HG02981 (cell line): Measurements from ENCODE around the gene SGK2.
"Not testable (repeated sequence)": the region's sequence is repeated elsewhere in the genome, so short reads cannot be mapped to it uniquely, and the experiment has no call there.

Source experiments
- ATAC-seq: cut with Tn5 transposase; IDR thresholded peaks from one replicate; pipeline ENCODE4 v1.9.1; 2021; ENCODE audit warnings: mild to moderate bottlenecking, moderate library complexity; ENCODE audit not compliant: unreplicated experiment

SGK2 gene

DNA sequence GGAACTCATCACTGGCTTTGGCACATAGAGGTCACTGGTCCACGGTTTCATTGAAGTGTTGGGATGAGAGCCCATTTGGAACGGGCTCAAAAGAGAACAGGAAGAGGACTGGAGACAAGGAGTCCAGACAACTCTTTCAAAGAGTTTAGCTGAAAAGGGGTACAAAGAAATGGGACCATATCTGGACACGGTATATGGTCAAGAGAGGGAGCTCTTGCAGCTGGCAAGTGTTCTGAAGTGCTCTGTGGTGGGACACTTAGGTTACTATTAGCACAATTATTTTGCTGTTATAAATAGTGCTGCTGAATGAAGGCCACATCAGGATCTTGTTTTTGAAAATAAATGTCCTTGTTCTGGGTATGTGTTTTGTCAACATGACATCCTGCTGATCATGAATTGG is 4.6 kb downstream of the SGK2 start:
- ATAC-seq: no peak

DNA sequence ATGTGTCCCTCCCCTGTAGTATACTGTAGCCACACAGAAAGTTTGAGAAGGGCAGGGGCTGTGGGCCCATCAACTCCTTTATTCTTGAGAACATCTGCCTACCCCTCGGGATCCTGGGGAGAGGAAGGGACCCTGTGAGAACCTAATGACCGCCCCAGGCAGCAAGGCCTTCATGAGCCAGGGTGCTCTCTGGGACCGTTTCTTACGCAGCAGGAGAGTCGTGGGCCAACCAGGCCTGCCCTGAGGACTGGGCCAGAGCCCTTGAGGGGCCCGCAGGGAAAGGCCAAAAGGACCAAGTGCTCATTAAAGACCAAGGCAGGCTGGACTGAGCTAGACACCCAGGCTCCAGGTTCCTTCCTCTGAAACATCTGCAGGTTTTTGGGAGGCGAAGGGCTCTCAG is 5.2 kb downstream of the SGK2 start:
- no peak for ATAC-seq

DNA sequence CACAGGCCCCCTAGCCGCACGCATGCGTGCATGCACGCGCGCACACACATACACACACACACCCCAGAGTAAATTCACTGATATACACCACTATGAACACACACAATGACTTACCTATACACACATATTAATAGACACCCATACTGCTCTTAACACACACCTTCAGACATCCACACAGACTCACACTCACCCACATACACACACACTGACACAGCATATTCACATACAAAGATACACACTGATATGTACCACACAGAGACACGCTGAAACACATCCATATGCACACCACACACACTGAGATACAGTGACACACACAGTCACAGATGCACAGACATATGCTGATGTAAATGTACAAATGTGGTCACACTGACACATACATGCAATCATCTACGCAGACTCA is 5.6 kb downstream of the SGK2 start:
- no peak for ATAC-seq

DNA sequence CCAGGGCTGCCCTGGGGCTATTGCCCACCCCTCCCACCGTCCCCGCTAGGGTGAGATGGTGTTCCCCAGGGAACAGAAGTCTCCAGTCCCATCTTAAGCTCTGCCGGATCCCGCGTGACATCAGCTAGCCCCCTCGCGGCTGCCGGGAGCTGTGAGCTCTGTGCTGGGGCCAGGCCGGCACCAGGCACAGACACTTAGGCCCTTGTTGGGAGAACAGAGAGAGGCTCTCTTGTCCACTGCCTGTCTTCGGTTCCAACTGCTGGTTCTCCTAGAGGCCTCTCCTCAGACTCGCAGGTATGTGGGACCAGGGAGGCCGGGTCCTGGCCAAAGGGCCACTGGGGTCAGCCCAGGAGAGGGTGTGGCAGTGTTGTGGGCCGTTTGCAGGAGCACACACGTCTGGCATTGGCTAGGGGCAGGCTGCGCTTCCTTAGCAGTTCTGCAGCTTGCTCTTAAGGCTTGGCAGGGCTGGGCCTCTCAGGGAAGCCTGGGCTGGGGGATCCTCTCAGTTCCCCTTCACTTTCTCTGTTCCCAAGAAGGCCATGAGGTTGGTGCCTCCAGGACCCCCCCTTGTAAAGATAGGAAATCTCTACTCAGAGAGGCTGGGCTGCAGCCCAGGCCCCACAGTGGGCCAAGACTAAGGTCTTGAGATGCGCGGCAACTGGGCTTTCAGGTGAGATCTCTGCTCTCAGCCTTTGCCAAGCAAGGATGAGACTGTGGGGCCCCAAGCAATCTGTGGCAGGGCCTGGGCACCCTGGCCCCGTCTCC is 6.3 kb downstream of the SGK2 start:
- no peak for ATAC-seq

DNA sequence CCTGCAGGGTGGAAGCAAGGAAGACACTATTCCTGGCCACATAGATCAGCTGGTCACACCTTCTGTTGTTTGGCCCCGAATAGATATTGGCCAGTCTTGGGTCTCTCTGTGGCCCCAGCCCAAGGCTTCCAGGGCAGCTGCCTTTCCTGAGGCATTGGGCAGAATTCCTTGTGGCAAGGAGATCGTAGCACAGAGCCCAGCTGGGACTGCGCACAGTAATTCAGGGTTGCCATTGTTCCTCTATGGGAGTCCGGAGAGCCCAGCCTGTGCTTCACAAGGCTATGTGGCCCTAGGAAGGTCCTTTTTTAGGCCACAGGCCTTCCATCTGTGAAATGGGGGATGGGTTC is 6.9 kb downstream of the SGK2 start:
- no peak for ATAC-seq

DNA sequence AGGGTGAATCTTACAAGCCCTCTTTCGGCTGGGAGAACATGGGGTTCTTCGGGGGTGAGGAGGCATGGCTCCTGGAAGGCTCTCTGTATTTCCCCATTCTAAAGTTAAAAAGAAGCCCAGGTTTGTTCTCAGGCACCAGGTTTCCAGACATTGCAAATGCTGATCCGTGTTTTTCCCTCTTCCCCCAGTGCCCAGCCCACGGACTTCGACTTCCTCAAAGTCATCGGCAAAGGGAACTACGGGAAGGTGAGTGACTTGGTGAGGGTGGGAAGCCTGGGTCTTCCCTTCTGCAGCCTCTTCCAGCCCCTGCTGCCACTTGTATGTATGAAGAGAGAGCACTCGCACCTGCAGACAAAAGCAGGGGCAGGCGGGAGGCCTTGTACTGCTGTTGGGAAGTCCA is 8.7 kb downstream of the SGK2 start:
- ATAC-seq: no peak

DNA sequence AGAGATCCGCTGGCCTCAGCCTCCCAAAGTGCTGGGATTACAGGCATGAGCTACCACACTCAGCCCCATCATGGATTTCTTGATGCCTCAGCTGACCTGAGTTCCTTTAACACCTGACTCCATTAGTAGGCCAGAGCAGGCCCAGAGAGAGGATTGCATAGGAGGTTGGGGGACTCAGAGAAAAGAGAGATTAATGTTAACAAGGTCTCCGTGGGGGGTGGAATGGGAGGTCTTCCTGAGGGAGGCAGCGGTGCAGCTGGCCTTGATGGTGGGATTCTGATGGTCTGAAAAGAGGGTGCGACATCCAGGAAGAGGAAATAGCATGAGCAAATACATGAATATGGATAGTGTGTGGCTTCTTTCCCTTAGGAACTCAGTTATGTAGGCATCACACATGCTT is 9.9 kb downstream of the SGK2 start:
- no peak for ATAC-seq

DNA sequence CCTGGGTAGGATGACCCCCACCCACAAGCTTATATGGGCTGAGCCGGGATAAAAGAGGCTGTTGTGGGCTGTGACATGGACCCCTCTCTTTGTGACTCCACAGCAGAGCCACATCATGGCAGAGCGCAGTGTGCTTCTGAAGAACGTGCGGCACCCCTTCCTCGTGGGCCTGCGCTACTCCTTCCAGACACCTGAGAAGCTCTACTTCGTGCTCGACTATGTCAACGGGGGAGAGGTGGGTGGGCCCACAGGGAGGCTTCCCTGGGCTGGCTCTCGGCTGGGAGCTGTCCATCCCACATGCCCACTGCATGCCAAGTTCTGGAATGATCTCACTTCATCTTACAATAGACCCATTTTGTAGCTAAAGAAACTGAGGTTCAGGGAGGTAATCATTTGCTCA is 10.5 kb downstream of the SGK2 start:
- ATAC-seq: no peak

DNA sequence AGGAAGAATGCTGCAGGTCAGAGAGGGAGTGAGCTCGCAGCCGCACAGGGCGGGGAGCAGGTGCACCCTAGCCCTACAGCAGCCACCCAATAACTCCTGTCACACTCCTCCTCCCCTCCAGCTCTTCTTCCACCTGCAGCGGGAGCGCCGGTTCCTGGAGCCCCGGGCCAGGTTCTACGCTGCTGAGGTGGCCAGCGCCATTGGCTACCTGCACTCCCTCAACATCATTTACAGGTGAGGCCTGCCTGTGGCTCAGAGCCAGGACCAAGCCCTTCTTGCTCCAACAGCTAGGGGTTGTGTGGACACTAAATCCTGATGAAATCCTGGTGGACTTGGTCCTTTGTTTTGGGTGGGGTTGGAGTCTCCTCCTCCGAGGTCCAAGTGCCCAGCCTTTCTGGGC is 11.7 kb downstream of the SGK2 start:
- no peak for ATAC-seq

DNA sequence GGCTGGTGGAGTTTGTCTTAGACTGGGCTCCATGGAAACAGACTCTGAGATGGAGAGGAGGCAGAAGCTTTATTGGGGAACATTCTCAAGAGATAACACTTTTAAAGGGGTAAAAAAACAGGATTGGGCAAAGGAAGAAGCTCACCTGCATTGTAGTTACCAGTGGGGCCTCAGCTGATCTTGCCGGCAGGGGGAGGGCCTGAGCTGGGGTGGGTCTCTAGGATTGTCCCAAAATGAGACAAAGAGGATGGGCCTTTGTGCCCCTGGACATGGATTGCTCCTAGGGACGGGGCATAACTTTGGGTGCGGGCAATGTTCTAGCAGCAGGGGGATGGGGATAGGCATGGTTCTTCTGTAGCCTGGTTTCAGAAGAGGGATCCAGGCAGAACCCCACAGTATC is 12.5 kb downstream of the SGK2 start:
- no peak for ATAC-seq

DNA sequence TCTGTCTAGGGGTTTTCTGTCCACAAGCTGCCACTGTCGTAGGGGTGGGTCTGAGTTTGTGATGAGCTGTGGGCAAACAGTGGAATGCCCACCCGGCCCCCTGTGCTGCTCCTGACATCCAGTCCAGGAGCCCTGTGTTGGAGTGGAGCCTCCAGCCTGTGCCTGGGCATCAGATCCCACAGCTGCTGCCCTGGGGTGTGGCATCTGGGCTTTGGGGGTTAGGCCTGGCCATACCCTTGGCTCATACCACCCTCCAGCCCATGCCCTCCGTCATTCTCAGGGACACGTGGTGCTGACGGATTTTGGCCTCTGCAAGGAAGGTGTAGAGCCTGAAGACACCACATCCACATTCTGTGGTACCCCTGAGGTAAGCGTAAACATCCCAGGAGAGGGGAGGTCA is 12.9 kb downstream of the SGK2 start:
- ATAC-seq: no peak

DNA sequence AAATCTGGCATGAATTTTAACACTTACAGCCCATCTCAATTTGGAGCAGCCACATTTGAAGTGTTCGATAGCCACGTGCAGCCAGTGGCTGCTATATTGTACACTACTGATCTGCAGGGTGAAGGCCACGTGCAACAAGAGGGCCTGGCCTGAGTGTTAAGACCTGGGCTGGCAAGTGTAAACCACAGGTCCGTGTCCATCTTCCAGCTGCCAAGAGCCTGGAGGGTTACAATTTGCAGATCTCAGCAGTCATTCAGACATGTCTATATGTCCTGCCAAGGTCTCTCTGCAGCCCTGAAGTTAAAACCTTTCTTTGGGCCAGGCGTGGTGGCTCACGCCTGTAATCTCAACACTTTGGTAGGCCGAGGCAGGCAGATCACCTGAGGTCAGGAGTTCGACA is 14.1 kb downstream of the SGK2 start:
- ATAC-seq: no peak

DNA sequence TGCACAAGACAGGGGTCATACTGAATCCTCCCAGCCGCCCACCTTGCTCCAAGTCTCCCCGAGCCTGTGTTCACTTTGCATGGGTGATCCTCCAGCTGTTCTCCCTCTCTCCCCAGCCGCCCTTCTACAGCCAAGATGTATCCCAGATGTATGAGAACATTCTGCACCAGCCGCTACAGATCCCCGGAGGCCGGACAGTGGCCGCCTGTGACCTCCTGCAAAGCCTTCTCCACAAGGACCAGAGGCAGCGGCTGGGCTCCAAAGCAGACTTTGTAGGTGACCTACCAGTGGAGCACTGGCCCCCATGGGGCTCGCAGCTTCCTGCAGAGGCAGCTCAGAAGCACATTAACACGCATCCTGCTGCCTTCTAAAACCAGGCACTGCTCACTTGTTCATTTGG is 17.3 kb downstream of the SGK2 start:
- no peak for ATAC-seq

DNA sequence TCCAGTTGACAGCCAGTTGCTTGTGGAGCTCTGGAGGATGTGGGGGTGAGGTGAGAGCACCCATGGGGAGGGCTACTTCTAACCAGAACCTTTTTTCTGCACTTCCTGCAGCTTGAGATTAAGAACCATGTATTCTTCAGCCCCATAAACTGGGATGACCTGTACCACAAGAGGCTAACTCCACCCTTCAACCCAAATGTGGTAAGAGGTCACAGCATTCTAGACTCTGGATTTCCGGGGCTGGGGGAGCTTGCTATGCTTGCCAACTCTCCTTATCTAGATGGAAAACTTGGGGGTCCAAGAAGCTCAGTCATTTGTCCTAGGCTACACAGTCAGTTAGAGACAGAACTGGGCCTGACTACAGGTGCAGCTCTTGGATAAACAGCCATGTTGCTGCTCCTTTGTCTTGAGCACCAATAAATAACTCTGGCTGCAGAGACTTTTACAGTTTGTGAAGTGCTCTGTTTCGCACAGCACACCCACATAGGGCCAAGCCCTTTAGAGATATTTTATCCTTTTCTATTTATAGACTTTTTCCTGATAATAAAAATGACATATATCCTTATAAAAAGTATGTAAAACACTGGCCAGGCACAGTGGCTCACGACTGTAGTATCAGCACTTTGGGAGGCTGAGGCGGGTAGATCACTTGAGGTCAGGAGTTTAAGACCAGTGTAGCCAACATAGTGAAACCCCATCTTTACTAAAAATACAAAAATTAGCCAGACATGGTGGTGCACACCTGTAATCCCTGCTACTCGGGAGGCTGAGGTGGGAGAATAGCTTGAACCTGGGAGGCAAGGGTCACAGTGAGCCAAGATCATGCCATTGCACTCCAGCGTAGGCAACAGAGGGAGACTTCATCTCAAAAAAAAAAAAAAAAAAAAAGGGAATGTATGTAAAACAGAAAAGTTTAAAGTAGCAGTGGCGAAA is 21.3 kb downstream of the SGK2 start:
- ATAC-seq: no peak

DNA sequence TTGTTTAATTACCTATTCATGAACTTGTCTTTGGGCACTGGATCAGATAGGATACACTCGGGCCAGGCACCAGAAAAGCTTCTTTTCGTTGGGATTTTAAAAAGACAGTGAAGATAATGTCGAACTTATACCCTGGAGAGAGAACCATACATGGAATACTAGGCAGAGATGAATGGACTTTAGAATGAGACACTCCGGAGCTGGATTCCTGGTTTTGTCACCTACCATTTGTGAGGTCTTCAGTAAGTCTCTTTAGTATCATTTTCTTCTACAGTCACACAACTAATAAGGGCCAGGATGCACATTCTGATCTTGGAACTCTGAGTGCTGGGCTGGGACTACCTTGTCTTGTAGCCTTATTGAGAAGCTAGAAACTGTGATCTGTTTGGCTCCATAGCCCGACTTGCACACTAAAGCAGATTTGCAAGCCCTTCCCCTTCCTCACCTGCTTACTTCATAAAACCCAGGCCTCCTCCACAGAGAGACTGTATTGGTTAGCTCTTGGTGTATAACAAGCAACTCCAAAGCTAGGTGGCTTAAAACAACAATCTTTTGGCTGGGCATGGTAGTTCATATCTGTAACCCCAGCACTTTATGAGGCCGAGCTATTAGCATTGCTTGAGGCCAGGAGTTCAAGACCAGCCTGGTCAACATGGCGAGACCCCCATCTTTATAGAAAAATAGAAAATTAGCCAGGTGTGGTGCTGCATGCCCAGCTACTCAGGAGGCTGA is 24.5 kb downstream of the SGK2 start:
- no peak for ATAC-seq

DNA sequence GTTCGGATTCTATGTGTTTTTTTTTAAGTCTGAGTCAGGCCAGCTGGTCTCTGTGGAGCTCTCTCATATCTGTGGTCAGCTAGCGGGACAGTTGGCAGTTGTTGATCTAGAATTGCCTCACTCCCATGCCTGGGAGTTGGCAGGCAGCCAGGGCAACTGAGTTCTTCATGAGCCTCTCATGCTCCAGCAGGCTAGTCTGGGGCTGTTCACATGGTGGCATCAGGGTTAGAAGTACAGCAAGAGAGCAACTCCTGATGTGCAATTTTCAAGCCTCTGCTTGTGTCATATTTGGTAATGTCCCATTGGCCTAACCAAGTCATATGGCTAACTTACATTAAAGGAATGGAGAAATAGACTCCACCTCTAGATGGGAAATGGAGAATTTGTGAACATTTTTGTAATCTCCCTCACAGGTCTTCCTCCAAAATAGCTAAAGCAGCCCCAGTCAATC is 25.2 kb downstream of the SGK2 start:
- no peak for ATAC-seq

DNA sequence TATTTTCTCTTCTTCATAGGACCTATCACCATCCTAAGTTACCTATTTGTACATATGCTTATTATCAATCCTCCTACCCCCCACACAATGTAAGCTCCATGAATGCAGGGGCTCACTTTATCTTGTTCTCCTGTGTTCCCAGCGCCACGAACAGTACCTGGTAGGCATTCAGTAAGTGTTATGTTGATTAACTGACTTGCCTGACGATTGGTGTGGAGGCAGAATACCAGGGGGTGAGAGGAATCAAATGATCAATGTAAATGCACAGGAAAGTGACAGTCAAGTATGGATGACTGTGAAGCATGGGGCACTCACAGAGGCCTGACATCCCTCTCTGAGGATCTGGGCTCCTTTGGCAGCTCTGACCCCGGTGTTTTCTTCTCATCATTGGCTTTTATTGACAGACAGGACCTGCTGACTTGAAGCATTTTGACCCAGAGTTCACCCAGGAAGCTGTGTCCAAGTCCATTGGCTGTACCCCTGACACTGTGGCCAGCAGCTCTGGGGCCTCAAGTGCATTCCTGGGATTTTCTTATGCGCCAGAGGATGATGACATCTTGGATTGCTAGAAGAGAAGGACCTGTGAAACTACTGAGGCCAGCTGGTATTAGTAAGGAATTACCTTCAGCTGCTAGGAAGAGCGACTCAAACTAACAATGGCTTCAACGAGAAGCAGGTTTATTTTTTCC is 25.8 kb downstream of the SGK2 start:
- ATAC-seq: no peak

DNA sequence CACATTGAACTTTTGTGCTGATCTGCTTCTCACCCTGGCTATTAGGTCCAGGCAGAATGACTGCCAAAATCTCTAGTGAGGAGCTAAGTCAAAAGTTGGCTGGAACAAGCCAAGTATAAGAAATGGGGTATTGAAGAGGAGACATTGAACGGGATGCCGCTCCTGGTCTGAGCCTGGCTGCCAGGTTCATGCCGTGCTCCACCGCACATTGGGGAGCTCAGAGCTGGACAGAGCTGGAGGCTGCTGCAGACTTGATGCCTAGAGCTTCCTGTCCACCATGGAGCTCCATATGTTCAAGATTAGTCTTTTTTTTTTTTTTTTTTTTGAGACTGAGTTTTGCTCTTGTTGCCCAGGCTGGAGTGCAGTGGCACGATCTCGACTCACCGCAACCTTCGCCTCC is 27.8 kb downstream of the SGK2 start:
- no peak for ATAC-seq

DNA sequence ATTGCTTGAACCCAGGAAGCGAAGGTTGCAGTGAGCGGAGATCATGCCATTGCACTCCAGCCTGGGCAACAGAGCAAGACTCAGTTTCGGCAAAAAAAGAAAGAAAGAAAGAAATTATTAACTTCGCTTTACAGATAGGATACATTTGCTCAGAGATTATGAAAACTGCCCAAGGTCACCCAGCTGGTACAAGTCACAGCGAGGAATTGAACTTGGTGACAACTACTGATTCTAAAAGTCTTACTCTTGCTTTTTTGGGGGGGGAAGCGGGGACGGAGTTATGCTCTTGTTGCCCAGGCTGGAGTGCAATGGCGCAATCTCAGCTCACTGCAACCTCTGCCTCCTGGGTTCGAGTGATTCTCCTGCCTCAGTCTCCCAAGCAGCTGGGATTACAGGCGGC is 29.7 kb downstream of the SGK2 start:
- ATAC-seq: not testable (repeated sequence)

DNA sequence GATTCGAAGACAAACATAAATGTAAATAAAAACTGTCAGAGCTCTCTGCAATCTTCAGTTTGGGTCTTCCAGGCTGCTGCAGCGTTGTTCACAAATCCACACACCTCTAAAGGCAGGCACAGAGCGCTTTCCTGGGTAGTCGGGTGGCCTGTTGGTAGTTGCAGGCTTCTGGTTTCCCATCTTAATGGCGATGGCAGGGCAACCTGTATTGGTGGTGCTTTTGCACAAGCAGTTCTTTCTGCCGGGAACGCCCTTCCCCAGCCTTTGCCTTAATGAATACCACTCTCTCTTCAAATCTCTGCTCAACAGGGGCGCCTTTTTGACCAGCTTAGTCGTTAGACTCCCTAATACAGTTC is 31.2 kb downstream of the SGK2 start:
- ATAC-seq: no peak
